GM21447 (cell line): ENCODE results near the gene ARID3A.

ENCODE experiments used
- ATAC-seq: cut with Tn5 transposase; IDR thresholded peaks from one replicate; pipeline ENCODE4 v1.9.1; 2021; ENCODE audit not compliant: unreplicated experiment

Gene ARID3A

GRCh38 chr19:960601-960938, 34.7 kb downstream of the ARID3A start:
- ATAC-seq = no peak

- no peak for ATAC-seq
Observed at GRCh38 chr19:961866-962620, 36.2 kb downstream of the ARID3A start.

- ATAC-seq = no peak
Observed at GRCh38 chr19:962683-963400, 37.0 kb downstream of the ARID3A start.

GRCh38 chr19:963486-963951, 37.7 kb downstream of the ARID3A start:
- ATAC-seq = no peak

- no peak for ATAC-seq
Observed at GRCh38 chr19:964116-964520, 38.3 kb downstream of the ARID3A start.

GRCh38 chr19:964761-965694, 39.2 kb downstream of the ARID3A start:
- ATAC-seq = no peak

- ATAC-seq = no peak
Observed at GRCh38 chr19:966485-967088, 40.8 kb downstream of the ARID3A start.

- ATAC-seq = no peak
Observed at GRCh38 chr19:970695-971094, 44.9 kb downstream of the ARID3A start.

GRCh38 chr19:971795-972194, 46.0 kb downstream of the ARID3A start:
- no peak for ATAC-seq

GRCh38 chr19:972281-972680, 46.4 kb downstream of the ARID3A start:
- ATAC-seq = no peak

- ATAC-seq = no peak
Observed at GRCh38 chr19:973726-974563, 48.1 kb downstream of the ARID3A start.

- no peak for ATAC-seq
Observed at GRCh38 chr19:974564-975257, 48.9 kb downstream of the ARID3A start.

- no peak for ATAC-seq
Observed at GRCh38 chr19:976476-976875, 50.6 kb downstream of the ARID3A start.

- no peak for ATAC-seq
Observed at GRCh38 chr19:977058-977464, 51.2 kb downstream of the ARID3A start.

- no peak for ATAC-seq
Observed at GRCh38 chr19:979318-979741, 53.5 kb downstream of the ARID3A start.

GRCh38 chr19:980133-980998, 54.5 kb downstream of the ARID3A start:
- ATAC-seq = no peak

- no peak for ATAC-seq
Observed at GRCh38 chr19:982567-983170, 56.8 kb downstream of the ARID3A start.
